Measurements from ENCODE around the gene GBX2.
A peak's percentile ranks its signal among the peaks of the same experiment; 100 is the strongest.

The GBX2 gene

GRCh38 chr2:236211296-236211695 lies 43.1 kb upstream of the GBX2 start:
- TF ChIP-seq CTCF (IDR thresholded peaks at IDR 0.05; ENCODE audit: low read length, missing control alignments) = no peak
- H3K4me3 ChIP-seq (replicated peaks; ENCODE audit: low read depth, low read length) = no peak overlapping the region
- no peak for DNase-seq (ENCODE audit: low read depth)

GRCh38 chr2:236210536-236210935 lies 42.4 kb upstream of the GBX2 start:
- no peak for TF ChIP-seq CTCF (IDR thresholded peaks at IDR 0.05; ENCODE audit: low read length, missing control alignments)
- DNase-seq (ENCODE audit: low read depth) = no peak
- no peak overlapping the region for H3K4me3 ChIP-seq (replicated peaks; ENCODE audit: low read depth, low read length)

- no peak for TF ChIP-seq CTCF (IDR thresholded peaks at IDR 0.05; ENCODE audit: low read length, missing control alignments)
Measured at GRCh38 chr2:236209996-236210395, 41.8 kb upstream of the GBX2 start.

GRCh38 chr2:236209535-236209934 lies 41.3 kb upstream of the GBX2 start:
- no peak overlapping the region for H3K4me3 ChIP-seq (replicated peaks; ENCODE audit: low read depth, low read length)
- peak; percentile 1 for DNase-seq (ENCODE audit: low read depth)
- TF ChIP-seq CTCF (IDR thresholded peaks at IDR 0.05; ENCODE audit: low read length, missing control alignments) = no peak

More at GRCh38 chr2:236209996-236210395, 41.8 kb upstream of the GBX2 start:
- no peak overlapping the region for H3K4me3 ChIP-seq (replicated peaks; ENCODE audit: low read depth, low read length)
- DNase-seq (ENCODE audit: low read depth) = no peak

- H3K4me3 ChIP-seq (replicated peaks; ENCODE audit: low read depth, low read length) = no peak overlapping the region
- TF ChIP-seq CTCF (IDR thresholded peaks at IDR 0.05; ENCODE audit: low read length, missing control alignments) = no peak
- DNase-seq (ENCODE audit: low read depth) = no peak
Measured at GRCh38 chr2:236208019-236208926, 40.1 kb upstream of the GBX2 start.

- H3K4me3 ChIP-seq (replicated peaks; ENCODE audit: low read depth, low read length) = no peak overlapping the region
- no peak for DNase-seq (ENCODE audit: low read depth)
- no peak for TF ChIP-seq CTCF (IDR thresholded peaks at IDR 0.05; ENCODE audit: low read length, missing control alignments)
Measured at GRCh38 chr2:236207472-236207871, 39.3 kb upstream of the GBX2 start.

All from fibroblast of pulmonary artery (primary cell).